G401 (cell line): ENCODE data around the gene DOCK1. TPM values are rescaled to one million over a fixed set of nuclear protein-coding genes. Genes with fewer than 3 reads are reported as not detected.

Experiments used
- DNase-seq: peaks from one replicate; pipeline ENCODE4 v3.0.0-alpha.2; 2015; ENCODE audit warnings: low spot score
- in situ Hi-C: cut with HindIII; loops from 2 replicates; pipeline ENCODE4 v1.10.0; 2016; ENCODE audit warnings: low sequenced_read_pairs, mixed read lengths
- total RNA-seq: library from RNA; depleted of rRNA; stranded (reverse); fragments of >200 nt; shearing (Covaris generic); gene quantifications from 2 replicates; pipeline ENCODE4 v1.2.3, GENCODE V29; 2014

Gene DOCK1
- total RNA-seq, 1 experiment from 2014 or later, result 36.6 TPM

DNA sequence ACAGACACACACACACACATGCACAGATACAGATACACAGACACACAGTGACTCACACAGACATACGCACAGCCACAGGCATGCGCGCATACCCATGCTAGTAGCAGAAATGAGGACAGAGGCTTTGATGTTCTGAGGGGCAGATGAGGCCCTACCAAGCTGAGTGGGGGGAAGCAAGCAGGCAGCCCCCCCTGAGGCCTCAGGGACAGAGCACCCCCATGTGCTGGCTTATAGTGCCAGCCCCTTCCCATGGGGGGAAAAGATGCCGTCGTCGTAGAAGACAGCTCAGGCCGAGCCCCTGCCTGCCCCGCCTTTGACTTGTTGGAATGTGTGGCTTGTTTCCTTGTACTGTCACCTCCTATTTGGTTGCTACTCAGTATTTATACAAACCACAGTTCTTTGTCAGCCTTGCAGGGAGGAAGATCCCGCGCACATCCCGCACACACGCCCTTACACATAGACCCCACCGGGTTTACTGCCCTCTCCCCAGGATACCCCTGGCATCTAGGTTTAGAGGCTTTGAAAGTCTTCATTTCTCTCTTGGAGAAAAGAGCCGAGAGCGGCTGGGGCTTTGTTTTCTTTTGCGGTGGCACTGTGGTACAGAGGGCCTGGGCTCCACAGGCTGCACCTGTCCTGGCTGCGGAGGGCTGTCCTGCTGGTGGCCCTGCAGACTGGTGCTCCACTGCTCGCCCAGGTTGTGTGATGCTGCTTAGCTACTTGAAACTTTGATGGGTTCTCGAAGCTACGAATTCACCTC lies 112.5 kb downstream of the DOCK1 start:
- in situ Hi-C loops, result no loop called here
- DNase-seq, result no peak

DNA sequence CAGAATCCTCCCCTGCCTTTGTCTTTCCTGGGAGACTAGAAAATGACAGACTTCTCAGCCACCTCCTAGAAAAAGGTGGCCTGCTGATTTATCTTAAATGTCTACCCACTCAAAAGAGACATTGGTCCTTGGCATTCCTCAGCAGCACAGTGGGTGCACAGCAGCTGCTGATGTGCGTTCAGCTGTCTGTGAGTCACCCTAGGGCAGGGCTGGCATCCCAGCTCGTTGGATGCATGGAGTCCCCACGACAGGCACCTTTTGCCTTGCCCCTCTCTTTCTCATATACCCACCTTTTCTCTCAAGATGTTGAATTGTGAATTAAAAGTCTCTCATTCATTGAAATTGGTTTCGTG lies 113.0 kb downstream of the DOCK1 start:
- in situ Hi-C loops, result no loop called here

GRCh38 chr10:127018766-127019165 lies 113.5 kb downstream of the DOCK1 start:
- in situ Hi-C loops, result no loop called here
- no peak for DNase-seq

More for the DNA sequence above, 113.0 kb downstream of the DOCK1 start:
- DNase-seq, result no peak

DNA sequence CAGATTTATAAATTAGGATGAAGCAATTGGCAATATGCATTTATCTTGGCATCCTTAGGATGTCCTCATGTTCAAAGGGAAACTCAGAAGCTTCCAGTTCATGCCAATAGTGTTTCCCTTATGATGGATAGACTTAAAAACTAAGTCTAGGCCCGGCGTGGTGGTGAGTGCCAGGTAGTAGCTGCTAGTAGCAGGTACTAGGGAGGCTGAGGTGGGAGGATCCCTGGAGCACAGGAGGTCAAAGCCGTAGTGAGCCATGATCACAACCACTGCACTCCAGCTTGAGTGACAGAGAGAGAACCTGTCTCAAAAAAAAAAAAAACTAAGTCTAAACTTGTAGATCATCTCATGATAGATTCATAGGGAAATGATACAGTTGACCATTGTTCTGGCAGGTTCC lies 115.0 kb downstream of the DOCK1 start:
- DNase-seq, result no peak
- in situ Hi-C loops, result no loop called here

GRCh38 chr10:127021801-127022200 lies 116.6 kb downstream of the DOCK1 start:
- DNase-seq, result no peak
- in situ Hi-C loops, result no loop called here

- in situ Hi-C loops, result no loop called here
- no peak for DNase-seq
Observed at GRCh38 chr10:127024685-127025435, 119.6 kb downstream of the DOCK1 start.

- DNase-seq, result no peak
- in situ Hi-C loops, result no loop called here
Observed at GRCh38 chr10:127027786-127028185, 122.6 kb downstream of the DOCK1 start.

- DNase-seq, result no peak
- in situ Hi-C loops, result no loop called here
Observed at GRCh38 chr10:127028556-127028955, 123.3 kb downstream of the DOCK1 start.

GRCh38 chr10:127029061-127029460 lies 123.8 kb downstream of the DOCK1 start:
- in situ Hi-C loops, result no loop called here
- no peak for DNase-seq

DNA sequence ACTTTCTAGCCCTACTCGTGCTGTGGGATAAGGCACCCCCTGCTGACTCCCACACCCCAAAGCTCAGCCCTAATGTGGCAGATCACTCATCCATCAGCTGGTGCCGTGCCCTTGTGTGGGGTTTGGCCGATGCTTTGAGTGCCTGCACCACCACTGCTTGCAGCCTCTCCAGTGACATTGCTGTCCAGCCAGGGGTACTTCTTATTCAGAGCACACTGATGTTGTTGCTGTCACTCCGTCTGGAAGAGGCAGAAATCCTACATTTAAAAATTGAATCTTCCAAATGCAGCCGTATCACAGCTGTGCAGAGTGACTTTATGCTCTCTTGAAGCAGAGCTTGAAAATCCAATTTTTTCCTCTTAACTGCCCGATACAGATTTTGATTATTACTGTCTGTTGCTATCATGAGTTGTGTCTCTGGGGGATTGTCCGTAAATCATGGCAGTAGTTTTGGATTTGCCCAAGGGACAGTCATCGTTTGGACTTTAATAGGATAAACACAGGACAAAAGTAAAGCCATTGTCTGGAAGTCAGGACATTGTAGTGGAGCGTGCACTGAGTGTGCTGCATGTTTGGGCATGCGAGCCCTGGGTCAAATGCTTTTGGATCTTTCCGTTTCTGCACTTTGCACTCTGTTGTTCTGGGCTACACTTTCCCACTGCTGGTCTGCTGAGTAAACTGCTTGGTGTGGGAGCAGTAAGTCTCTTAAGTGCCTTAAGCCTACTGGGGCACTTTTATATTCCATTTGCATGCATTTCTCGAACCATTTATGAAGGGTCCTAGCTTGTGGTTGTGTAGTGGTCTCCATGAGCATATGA lies 128.2 kb downstream of the DOCK1 start:
- in situ Hi-C loops, result no loop called here
- no peak for DNase-seq

DNA sequence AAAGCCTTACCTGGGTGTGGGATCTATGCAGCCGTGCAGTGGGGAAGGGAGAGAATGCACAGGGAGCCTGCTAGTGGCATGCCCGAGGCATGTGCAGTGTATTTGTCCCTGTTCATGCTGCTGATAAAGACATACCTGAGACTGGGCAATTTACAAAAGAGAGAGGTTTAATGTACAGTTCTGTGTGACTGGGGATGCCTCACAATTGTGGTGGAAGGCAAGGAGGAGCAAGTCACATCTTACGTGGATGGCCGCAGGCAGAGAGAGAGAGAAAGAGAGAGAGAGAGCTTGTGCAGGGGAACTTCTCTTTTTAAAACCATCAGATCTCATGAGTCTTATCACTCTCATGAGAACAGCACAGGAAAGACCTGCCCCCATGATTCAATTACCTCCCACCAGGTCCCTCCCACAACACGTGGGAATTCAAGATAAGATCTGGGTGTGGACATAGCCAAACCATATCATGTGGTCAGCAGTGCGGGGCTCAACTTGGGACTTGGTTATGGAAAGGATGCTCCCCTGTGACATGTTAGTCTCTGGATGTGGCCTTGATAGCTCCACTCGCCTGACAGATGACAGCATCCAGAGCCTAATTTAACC lies 128.9 kb downstream of the DOCK1 start:
- DNase-seq, result no peak
- in situ Hi-C loops, result no loop called here

- no peak for DNase-seq
- in situ Hi-C loops, result no loop called here
Observed at GRCh38 chr10:127034790-127035189, 129.6 kb downstream of the DOCK1 start.

- DNase-seq, result no peak
- in situ Hi-C loops, result no loop called here
Observed at GRCh38 chr10:127035827-127036226, 130.6 kb downstream of the DOCK1 start.

- in situ Hi-C loops, result no loop called here
- no peak for DNase-seq
Observed at GRCh38 chr10:127036987-127037386, 131.8 kb downstream of the DOCK1 start.

DNA sequence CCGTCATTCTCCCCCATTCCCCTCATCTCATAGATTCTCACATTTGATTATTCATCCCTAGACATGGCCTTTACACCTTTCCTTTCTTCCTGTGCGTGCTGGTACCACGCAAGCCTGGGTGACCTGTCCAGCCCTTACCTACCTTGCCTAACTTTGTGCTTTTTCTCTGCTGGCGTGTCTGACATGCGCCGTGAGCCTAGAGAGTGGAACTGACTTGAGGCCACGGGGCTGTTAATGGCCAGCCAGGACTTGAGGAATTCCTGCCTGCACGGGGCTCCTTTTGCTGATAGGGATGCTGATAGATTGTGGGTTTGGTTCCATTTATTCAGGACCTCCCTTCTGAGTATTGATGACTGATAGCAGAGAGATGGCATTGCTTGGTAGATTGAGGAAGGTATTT lies 134.2 kb downstream of the DOCK1 start:
- in situ Hi-C loops, result no loop called here
- DNase-seq, result no peak

GRCh38 chr10:127040756-127041155 lies 135.5 kb downstream of the DOCK1 start:
- in situ Hi-C loops, result no loop called here
- no peak for DNase-seq

DNA sequence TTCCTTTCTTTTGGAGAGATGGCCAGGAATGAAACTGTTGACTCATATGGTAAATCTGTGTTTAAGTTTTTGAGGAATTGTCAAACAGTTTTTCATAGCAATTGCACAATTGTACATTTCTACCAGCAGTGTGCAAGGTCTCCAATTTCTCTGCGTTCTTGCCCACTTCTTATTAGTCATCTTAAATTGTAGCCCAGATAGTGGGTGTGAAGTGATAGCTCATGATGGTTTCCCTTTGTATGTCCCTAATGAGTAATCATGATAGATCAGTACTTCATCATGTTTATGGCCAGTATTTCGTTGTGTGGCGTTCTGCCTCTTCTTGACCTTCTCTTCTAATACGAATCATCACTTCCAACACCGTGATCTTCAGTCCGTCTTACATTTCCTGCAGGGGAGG lies 136.3 kb downstream of the DOCK1 start:
- in situ Hi-C loops, result no loop called here
- no peak for DNase-seq

DNA sequence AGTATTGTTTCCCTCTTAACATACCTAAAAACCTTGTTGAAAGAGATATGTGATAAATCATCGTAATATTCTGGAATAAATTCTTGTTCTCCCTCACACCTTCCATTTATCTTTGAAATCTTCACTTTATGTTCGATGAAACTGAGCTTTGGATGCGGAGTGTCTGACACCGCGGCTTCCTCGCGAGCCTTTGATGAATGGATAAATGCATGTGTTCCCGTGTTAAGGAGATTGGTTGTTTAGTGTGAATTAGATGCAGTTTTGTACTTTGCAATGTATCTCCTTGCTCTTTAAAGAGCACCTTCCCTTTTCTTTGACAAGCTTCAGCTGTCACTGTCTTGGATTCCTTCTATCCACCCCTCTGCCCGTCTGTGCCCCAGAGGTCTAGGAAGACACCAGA lies 138.1 kb downstream of the DOCK1 start:
- in situ Hi-C loops, result no loop called here

DNA sequence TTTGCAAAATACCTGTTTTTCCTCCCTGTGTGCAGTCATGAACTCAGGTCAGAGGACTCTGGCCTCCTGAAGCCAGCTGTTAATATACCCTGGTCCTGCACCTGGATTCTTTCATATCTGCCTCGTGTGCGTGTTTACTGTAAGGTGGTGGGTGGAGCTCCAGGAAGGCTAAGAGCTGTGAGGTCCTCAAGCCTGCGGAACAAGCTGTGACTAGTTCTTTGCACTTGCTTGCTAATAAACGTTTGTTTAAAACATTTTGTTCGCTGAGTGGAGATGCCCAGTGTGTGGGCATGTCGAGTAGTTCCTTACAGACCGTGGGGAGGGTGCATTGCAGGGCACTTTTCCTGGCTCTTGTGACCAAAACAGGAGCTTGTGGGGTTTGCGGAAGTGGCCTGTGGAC lies 139.0 kb downstream of the DOCK1 start:
- no peak for DNase-seq
- in situ Hi-C loops, result no loop called here

More for the DNA sequence above, 138.1 kb downstream of the DOCK1 start:
- DNase-seq, result no peak
